Measurements from ENCODE around the gene TF.

GRCh38 chr3:133841196-133841595 lies 95.0 kb downstream of the TF start:
- TF ChIP-seq CTCF (IDR thresholded peaks at IDR 0.05 in 8 of 11, conservative IDR thresholded peaks at IDR 0.05 in 3 of 11) (no peak), POLR2AphosphoS5 (IDR thresholded peaks at IDR 0.05) (no peak)
